ENCODE results near the gene LCN15.

GRCh38 chr9:136722969-136723356, 41.4 kb downstream of the LCN15 start:
- TF ChIP-seq EZH2 (IDR thresholded peaks at IDR 0.05; ENCODE audit: borderline replicate concordance, insufficient read depth, low read length, poor library complexity, severe bottlenecking) (no peak), POLR2AphosphoS5 (IDR thresholded peaks at IDR 0.05) (no peak), REST (IDR thresholded peaks at IDR 0.05; ENCODE audit: borderline replicate concordance) (no peak), EP300 (conservative IDR thresholded peaks at IDR 0.05; ENCODE audit: poor library complexity, severe bottlenecking) (no peak), CTCF (IDR thresholded peaks at IDR 0.05; ENCODE audit: poor library complexity, severe bottlenecking) (no peak), RAD21 (conservative IDR thresholded peaks at IDR 0.05) (no peak), TAF1 (IDR thresholded peaks at IDR 0.05; ENCODE audit: low read depth) (no peak)
